Measurements from ENCODE around the gene LIMS1.

DNA sequence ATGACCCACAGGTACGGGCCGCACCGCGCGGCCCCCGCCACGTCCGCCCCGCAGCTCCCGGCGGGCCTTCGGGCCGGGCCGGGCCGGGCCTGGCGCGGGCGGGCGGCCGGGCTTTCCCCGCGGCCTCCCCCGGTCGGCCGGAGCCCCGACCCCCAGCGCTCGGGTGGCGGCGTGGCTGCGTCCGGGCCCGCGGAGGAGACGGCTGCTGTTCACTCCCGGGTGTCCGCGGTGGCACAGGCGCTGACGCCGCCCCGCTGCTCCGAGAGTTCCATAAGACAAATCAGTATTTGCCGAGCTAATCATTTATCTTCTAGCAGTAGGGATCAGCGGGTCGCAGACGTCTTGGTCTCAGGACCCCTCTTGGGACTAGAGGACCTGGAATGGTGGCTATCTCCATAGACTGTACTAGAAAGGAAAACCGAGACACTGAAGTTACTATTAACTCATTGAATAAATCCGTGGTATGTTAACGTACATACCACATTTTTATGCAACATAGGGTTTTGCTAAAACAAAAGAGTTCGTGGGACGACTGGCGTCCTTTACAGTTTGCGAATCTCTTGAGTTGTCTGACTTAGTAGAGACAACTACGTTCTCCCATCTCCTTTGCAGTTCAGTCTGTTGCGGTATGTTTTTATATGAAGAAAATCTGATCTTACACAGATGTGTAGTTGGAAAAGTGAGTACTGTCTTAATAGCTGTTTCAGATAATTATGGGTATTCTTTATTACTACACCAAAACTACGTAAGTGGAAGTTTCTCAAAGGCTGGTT is 500 bp downstream of the LIMS1 start:
- TF ChIP-seq, protein P1, sequence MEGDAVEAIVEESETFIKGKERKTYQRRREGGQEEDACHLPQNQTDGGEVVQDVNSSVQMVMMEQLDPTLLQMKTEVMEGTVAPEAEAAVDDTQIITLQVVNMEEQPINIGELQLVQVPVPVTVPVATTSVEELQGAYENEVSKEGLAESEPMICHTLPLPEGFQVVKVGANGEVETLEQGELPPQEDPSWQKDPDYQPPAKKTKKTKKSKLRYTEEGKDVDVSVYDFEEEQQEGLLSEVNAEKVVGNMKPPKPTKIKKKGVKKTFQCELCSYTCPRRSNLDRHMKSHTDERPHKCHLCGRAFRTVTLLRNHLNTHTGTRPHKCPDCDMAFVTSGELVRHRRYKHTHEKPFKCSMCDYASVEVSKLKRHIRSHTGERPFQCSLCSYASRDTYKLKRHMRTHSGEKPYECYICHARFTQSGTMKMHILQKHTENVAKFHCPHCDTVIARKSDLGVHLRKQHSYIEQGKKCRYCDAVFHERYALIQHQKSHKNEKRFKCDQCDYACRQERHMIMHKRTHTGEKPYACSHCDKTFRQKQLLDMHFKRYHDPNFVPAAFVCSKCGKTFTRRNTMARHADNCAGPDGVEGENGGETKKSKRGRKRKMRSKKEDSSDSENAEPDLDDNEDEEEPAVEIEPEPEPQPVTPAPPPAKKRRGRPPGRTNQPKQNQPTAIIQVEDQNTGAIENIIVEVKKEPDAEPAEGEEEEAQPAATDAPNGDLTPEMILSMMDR (IDR thresholded peaks at IDR 0.05; ENCODE audit: low read depth, low read length), result no peak
- TF ChIP-seq EZH2phosphoT487 (IDR thresholded peaks at IDR 0.05; ENCODE audit: low read depth), result no peak
